ENCODE results near the gene MCRIP1.

The MCRIP1 gene

DNA sequence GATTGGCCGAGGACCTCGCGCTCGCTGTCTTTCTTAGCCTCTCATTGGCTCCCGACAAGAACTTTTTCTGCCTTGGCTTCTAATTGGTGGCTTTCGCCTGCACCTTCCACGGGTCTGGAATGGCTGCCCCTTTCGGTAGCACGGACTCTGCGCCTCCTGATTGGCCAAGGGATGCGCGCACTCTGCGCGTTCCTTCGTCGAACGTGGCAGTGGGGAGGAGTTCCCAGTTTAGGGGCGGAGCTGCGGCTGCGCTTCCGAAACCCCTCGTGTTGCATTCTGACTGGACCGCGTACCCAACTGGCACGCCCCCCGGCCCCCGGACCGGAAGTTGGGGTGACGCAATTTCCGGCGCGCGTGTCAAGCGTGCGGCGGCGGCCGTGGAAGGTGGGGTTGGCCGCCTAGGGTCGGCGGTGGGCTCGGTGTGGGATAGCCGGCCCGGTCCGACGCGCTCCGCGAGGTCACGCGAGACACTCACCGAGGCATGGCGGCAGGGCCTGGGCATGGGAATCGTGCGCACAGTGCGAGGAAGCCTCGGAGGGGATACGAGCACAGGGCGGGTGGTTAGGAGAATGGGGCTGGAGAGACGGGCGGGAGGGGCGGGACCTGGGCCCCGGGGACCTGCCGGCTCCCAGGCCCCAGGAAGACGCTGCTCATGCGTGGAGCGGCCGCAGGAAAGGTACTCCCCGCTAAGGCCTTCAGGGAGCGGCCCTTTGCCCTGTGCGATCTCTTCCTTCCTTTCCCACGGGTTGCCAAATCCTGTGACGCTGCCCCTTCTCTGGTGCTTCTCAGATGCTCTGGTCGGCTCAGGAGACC, 27.9 kb upstream of the MCRIP1 start:
- peak; percentile 100 for DNase-seq

- DNase-seq, result peak; percentile 95
Measured at GRCh38 chr17:81859906-81860755, 27.0 kb upstream of the MCRIP1 start, which contains the start of gene P4HB. Gene P4HB, minus strand, starts transcription at chr17:81860535. Its CDS starts 64 bp downstream, at chr17:81860471.

GRCh38 chr17:81858967-81859905, 26.1 kb upstream of the MCRIP1 start:
- no peak for DNase-seq

- no peak for DNase-seq
Measured at GRCh38 chr17:81858170-81858966, 25.3 kb upstream of the MCRIP1 start.

DNA sequence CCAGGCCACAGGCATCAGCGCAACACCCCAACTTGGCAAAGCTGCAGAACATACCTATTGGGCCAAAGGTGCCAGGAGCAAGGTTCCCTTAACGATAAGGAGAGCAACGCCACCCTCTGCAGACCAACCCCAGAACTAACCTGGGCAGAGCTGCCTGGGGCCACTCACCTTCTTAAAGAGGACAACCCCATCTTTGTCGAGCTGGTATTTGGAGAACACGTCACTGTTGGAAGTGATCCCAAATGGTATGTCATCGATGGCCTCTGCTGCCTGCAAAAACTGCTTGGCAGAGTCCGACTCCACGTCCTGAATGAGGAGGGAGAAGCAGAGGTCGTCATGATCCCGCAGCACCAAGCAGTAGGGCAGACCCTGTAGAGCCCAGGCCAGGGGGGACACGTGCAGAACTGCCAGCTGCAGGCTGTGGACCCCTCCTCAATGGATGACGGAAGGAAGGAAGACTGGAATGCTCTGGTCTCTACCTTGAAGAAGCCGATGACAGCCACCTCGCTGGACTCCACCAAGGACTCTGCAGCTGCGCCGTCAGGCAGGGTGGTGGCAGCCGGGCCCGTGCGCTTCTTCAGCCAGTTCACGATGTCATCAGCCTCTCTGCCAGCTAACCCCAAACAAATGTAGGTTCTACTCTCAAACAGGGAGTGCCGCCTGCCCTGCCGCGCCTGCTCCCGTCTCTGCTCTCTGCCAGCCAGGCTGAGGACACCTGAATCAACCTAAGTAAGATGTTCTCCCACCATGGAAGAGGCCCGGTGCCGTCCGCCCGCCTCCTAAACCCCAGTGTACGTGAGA, 22.1 kb upstream of the MCRIP1 start:
- no peak for DNase-seq

- no peak for DNase-seq
Measured at GRCh38 chr17:81852237-81852636, 19.1 kb upstream of the MCRIP1 start.

- no peak for DNase-seq
Measured at GRCh38 chr17:81851423-81851822, 18.3 kb upstream of the MCRIP1 start.

DNA sequence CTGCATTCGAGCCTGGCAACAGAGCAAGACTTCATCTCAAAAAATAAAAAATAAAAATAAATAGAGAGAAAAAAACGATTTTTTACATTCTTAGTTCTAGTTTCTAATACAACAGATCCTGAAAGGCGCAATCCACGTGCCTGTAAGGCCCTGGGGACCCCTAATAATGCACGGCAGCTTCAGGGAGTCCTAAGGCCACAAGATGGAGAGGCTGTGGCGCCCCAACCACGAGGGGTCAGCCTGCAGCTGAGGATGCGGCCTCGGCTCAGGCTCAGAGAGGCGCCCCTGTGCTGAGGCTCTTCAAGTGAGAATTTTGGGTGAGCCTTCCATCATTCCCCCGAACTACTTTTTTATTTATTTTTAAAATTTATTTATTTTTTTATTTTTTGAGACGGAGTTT, 16.4 kb upstream of the MCRIP1 start:
- DNase-seq, result no peak

GRCh38 chr17:81846743-81847689, 13.9 kb upstream of the MCRIP1 start:
- DNase-seq, result no peak

DNA sequence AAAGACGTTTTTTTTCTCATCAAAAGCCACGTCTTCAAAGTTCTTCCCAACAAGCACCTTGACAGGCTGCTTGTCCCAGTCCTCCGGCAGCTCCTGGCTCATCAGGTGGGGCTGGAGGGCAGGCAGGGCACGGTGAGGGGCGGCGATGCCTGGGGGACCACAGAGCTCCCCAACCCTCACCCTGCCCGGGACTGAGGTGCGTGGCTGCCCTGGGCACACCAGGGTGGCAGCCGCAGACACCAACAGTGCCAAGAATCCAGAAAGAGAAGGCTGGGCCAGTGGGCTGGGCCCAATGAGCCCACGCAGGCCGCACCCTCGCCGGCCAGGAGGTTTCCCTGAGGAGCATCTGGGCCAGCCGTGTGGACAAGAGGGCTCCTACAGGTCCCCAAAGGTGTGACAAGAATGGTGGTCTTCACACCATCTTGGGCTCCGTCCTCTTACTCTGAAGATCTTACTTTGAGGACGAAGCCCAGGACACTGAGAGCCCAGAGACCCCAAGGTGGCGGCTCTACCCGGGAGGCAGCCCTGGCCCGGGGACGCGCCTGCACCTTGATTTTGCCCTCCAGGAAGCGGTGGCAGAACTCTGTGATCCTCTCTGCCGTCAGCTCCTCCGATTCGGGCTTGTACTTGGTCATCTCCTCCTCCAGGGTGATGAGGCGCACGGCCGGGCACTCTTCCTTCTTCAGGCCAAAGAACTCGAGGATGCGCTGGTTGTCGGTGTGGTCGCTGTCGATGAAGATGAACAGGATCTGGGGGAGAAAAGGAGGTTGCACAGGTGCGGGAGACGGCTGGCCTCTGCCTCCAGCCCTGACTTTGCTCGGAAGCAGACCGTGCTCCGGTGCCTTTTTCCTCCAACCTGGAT, 13.0 kb upstream of the MCRIP1 start:
- DNase-seq, result no peak

GRCh38 chr17:81845361-81845760, 12.3 kb upstream of the MCRIP1 start:
- DNase-seq, result no peak

- no peak for DNase-seq
Measured at GRCh38 chr17:81844887-81845286, 11.8 kb upstream of the MCRIP1 start.

GRCh38 chr17:81844327-81844851, 11.3 kb upstream of the MCRIP1 start:
- no peak for DNase-seq

- DNase-seq, result no peak
Measured at GRCh38 chr17:81843713-81844326, 10.7 kb upstream of the MCRIP1 start.

DNA sequence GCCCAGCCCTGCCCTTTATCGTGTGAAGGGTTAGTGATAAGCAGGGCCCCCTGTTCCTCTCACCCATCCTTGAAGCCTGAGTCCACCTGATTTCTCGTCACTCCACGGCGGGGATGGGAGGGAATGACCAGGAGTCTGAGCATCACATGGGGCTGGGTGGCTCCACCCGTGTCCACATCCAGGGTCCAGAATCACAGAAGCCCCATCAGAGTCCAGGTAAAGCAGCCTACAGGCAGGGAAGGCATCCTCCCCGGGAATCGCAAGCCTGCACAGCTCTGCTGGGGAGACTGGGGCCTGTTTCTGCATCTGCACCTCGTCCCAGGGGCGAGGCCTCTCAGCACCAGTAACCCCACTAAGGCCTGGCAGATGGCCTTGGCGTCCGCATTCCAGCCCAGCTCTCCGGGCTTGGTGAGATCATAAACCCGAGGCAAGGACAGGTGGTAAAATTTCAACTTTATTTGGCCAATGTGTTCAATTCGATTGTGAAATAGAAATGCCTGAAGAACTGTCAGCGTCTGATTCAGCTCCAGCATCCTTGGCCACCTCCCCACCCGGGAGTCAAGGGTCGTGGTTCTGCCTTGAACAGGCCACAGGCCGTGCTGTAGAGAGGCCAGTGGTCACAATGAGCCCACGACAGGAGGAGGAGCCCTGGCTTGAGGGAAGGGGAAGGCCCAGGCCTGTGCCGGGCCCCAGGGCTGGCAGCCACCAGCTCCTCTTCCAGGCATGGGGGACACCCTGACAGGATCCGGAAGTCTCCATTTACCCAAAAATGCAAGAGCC, 9.8 kb upstream of the MCRIP1 start:
- DNase-seq, result no peak

GRCh38 chr17:81842378-81842724, 9.3 kb upstream of the MCRIP1 start:
- no peak for DNase-seq

- DNase-seq, result no peak
Measured at GRCh38 chr17:81841866-81842265, 8.8 kb upstream of the MCRIP1 start.

Data from activated CD8-positive, alpha-beta memory T cell treated with anti-CD3 and anti-CD28 coated beads for 24 hours (primary cell).